Duodenal mucosa (tissue), 2 donors: ENCODE data around the gene YJU2.

Experiments
- H3K27ac ChIP-seq: one replicate; pipeline ENCODE4 v1.7.0; 2013; ENCODE audit warnings: low read depth, low read length
- H3K27me3 ChIP-seq, 2 donors: one replicate each; pipeline ENCODE4 v1.7.0; 2013; ENCODE audit warnings: low read length in 2 of 2, control low read depth in 1 of 2; ENCODE audit not compliant: insufficient read depth in 2 of 2, control insufficient read depth in 1 of 2
- H3K36me3 ChIP-seq, 2 donors: one replicate each; pipeline ENCODE4 v1.7.0; 2013; ENCODE audit warnings: low read length in 2 of 2, control low read depth in 1 of 2; ENCODE audit not compliant: insufficient read depth in 2 of 2, control insufficient read depth in 1 of 2
- H3K4me1 ChIP-seq, 2 donors: one replicate each; pipeline ENCODE4 v1.7.0; 2013; ENCODE audit warnings: low read length in 2 of 2, control low read depth in 1 of 2; ENCODE audit not compliant: insufficient read depth in 2 of 2, control insufficient read depth in 1 of 2
- H3K4me3 ChIP-seq, 2 donors: one replicate each; pipeline ENCODE4 v1.7.0; 2013; ENCODE audit warnings: low read length in 2 of 2, low read depth in 1 of 2
- H3K9ac ChIP-seq, 2 donors: one replicate each; pipeline ENCODE4 v1.7.0; 2013; ENCODE audit warnings: low read length in 2 of 2, low read depth in 1 of 2
- H3K9me3 ChIP-seq, 2 donors: one replicate each; pipeline ENCODE4 v1.7.0; 2013; ENCODE audit warnings: low read length in 2 of 2, control low read depth in 1 of 2; ENCODE audit not compliant: control insufficient read depth in 1 of 2

Gene YJU2

DNA sequence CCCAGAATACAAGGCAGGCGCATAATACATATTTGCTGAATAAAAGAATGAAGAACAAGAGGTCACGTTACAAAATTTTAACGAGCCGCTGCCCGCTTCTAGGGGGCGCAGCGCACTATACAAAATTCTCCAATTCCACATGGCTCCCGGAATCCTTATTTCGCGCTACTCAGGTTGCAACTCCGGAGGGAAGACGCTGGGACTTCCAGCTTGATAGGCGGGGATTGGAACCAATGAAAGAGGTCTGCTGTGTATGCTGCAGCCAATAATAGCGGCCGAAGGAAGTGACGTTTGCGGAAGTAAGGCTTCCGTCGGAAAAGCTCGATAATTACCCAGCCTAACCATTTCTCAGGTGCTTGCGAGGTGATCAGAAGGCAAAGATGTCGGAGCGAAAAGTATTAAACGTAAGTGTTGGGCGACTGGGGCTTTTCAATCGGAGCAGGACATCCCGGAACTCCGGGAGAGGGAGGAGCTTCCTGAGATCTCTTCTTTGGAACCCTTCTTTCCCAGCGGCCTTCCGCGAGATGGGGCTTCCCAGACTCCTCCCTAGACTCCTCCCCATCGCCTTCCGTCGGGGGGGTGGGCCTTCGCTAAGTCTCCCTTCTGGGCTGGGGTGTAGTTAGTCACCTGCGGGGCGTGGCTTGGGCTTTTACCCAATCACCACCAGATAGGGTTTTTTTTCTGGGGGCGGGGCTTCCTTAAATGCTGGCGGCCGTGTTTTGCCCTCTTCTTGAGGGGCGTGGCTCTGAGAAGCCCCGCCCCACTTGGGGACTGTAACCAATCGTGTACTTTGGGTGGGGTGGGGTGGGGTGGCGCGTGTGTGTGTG is at the start of gene YJU2:
Gene YJU2 (plus strand): TSS at position 314 of the 827 bp plus-strand sequence. CDS start 67 bp downstream, at position 381.
- H3K9ac ChIP-seq = peak within 1 kb of the TSS; percentile 69 to 98
- H3K4me1 ChIP-seq = peaks cover 5 to 9% of the 10 kb centered on the region in 2 donors
- no peaks in the 10 kb centered on the region for H3K27me3 ChIP-seq
- H3K9me3 ChIP-seq = peaks cover 0 to 2% of the 10 kb centered on the region in 2 donors
- peaks cover 21 to 32% of the 10 kb centered on the region in 2 donors for H3K36me3 ChIP-seq
- peak within 1 kb of the TSS; percentile 90 for H3K27ac ChIP-seq
- H3K4me3 ChIP-seq = peak within 1 kb of the TSS; percentile 62 to 94

- Histone ChIP-seq H3K27ac (no peak overlapping the region), H3K4me3 (no peak overlapping the region), H3K9me3 (no peaks in the 10 kb centered on the region), H3K9ac (no peak overlapping the region), H3K4me1 (peaks cover 0 to 4% of the 10 kb centered on the region in 2 donors), H3K36me3 (no peaks in the 10 kb centered on the region), H3K27me3 (peaks cover 25 to 36% of the 10 kb centered on the region in 2 donors)
Observed at GRCh38 chr19:4197228-4197624, 49.7 kb upstream of the YJU2 start.

- Histone ChIP-seq H3K27me3 (peaks cover 25 to 39% of the 10 kb centered on the region in 2 donors), H3K27ac (no peak overlapping the region), H3K9me3 (no peaks in the 10 kb centered on the region), H3K36me3 (no peaks in the 10 kb centered on the region), H3K9ac (no peak overlapping the region), H3K4me1 (peaks cover 0 to 4% of the 10 kb centered on the region in 2 donors), H3K4me3 (no peak overlapping the region)
Observed at GRCh38 chr19:4197625-4198466, 49.0 kb upstream of the YJU2 start.

GRCh38 chr19:4198467-4199126 is 48.3 kb upstream of the YJU2 start:
- Histone ChIP-seq H3K4me1 (peaks cover 0 to 4% of the 10 kb centered on the region in 2 donors), H3K27ac (no peak overlapping the region), H3K36me3 (no peaks in the 10 kb centered on the region), H3K9me3 (no peaks in the 10 kb centered on the region), H3K4me3 (no peak overlapping the region), H3K27me3 (peaks cover 25 to 39% of the 10 kb centered on the region in 2 donors), H3K9ac (no peak overlapping the region)

DNA sequence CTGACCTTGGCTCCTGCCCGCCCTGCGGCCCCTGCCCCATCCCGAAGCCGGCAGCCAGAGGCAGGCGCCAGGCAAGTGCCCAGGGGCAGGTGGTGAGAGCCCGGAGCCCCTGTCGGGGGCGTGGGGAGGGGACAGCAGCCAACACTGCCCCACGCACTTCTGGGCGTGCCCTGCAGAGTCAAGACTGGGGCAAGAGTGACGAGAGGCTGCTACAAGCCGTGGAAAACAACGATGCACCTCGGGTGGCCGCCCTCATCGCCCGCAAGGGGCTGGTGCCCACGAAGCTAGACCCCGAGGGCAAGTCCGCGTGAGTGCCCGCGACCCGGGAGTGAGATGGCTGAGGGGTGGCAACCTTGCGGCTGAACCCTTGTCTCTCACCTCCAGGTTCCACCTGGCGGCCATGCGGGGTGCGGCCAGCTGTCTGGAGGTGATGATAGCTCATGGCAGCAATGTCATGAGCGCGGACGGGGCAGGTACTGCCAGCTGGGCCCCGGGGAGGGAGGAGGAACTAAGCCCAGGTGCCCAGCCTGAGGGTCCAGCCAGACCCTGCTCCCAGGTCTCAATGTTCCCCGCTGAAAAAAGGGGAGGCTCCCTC is 47.1 kb upstream of the YJU2 start:
- Histone ChIP-seq H3K4me3 (no peak overlapping the region), H3K27me3 (peaks cover 25 to 39% of the 10 kb centered on the region in 2 donors), H3K9me3 (no peaks in the 10 kb centered on the region), H3K27ac (no peak overlapping the region), H3K9ac (no peak overlapping the region), H3K4me1 (peaks cover 0 to 4% of the 10 kb centered on the region in 2 donors), H3K36me3 (no peaks in the 10 kb centered on the region)

- Histone ChIP-seq H3K4me1 (peaks cover 0 to 4% of the 10 kb centered on the region in 2 donors), H3K36me3 (no peaks in the 10 kb centered on the region), H3K27ac (no peak overlapping the region), H3K4me3 (no peak overlapping the region), H3K9ac (no peak overlapping the region), H3K27me3 (peaks cover 25 to 39% of the 10 kb centered on the region in 2 donors), H3K9me3 (no peaks in the 10 kb centered on the region)
Observed at GRCh38 chr19:4200940-4201542, 45.8 kb upstream of the YJU2 start.

DNA sequence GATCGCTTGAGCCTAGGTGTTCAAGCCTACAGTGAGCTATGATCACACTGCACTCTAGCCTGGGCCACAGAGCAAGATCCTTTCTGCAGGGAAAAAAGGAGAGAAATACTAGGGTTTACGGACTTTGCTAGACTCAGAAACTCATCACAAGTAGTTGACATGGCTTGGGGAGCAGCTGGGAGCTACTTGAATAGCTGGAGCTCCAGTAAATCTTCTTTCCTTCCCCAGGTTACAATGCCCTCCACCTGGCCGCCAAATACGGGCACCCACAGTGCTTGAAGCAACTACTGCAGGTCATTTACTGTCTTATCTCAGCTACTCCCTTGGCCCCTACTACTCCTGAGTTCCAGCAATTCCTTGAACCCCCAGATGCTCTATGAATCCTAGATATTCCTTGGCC is 45.1 kb upstream of the YJU2 start:
- Histone ChIP-seq H3K9me3 (no peaks in the 10 kb centered on the region), H3K36me3 (no peaks in the 10 kb centered on the region), H3K4me1 (peaks cover 0 to 4% of the 10 kb centered on the region in 2 donors), H3K9ac (no peak overlapping the region), H3K27me3 (peaks cover 21 to 36% of the 10 kb centered on the region in 2 donors), H3K27ac (no peak overlapping the region), H3K4me3 (no peak overlapping the region)

GRCh38 chr19:4206818-4207484 is 39.9 kb upstream of the YJU2 start:
- Histone ChIP-seq H3K4me1 (no peaks in the 10 kb centered on the region), H3K9me3 (no peaks in the 10 kb centered on the region), H3K4me3 (no peak overlapping the region), H3K36me3 (no peaks in the 10 kb centered on the region), H3K9ac (no peak overlapping the region), H3K27ac (no peak overlapping the region), H3K27me3 (peaks cover 0 to 6% of the 10 kb centered on the region in 2 donors)
